ENCODE results near the gene NTM. TPM values are rescaled to one million over a fixed set of nuclear protein-coding genes. Genes with fewer than 3 reads are reported as not detected.

The NTM gene
- polyA plus RNA-seq, 1 donor from 2014 or later, result 39.4 TPM

GRCh38 chr11:131870305-131870704, 499.9 kb downstream of the NTM start:
- no peak overlapping the region for H3K9ac ChIP-seq (ENCODE audit: low read length)
- no peak overlapping the region for H3K27ac ChIP-seq (ENCODE audit: low read length)
- H2AFZ ChIP-seq (ENCODE audit: low read depth, low read length), result no peak overlapping the region
- no peaks in the 10 kb centered on the region for H3K36me3 ChIP-seq (ENCODE audit: insufficient read depth, low read length)
- no peaks in the 10 kb centered on the region for H3F3A ChIP-seq (ENCODE audit: insufficient read depth, low read length, poor library complexity, severe bottlenecking)
- H3K4me2 ChIP-seq (ENCODE audit: low read length), result no peak overlapping the region
- no peaks in the 10 kb centered on the region for H3K9me2 ChIP-seq (ENCODE audit: insufficient read depth, low read length)
- no peaks in the 10 kb centered on the region for H3K9me3 ChIP-seq (ENCODE audit: low read length)
- no peak overlapping the region for H3K4me3 ChIP-seq (ENCODE audit: low read length)
- H4K20me1 ChIP-seq (ENCODE audit: insufficient read depth), result no peaks in the 10 kb centered on the region
- H3K27me3 ChIP-seq (ENCODE audit: insufficient read depth, low read depth, low read length), result no peaks in the 10 kb centered on the region
- H3K79me2 ChIP-seq (replicated peaks; ENCODE audit: insufficient read depth, low read length), result no peaks in the 10 kb centered on the region
- TF ChIP-seq EP300 (conservative IDR thresholded peaks at IDR 0.05; ENCODE audit: poor library complexity, severe bottlenecking) (no peak), MXI1 (conservative IDR thresholded peaks at IDR 0.05; ENCODE audit: poor library complexity, severe bottlenecking) (no peak), SMC3 (conservative IDR thresholded peaks at IDR 0.05; ENCODE audit: poor library complexity) (no peak), POLR2AphosphoS5 (IDR thresholded peaks at IDR 0.05) (no peak), EZH2 (IDR thresholded peaks at IDR 0.05; ENCODE audit: borderline replicate concordance, insufficient read depth, low read length, poor library complexity, severe bottlenecking) (no peak), TAF1 (IDR thresholded peaks at IDR 0.05; ENCODE audit: low read depth) (no peak), RAD21 (conservative IDR thresholded peaks at IDR 0.05) (no peak)
- TF ChIP-seq, protein P1, sequence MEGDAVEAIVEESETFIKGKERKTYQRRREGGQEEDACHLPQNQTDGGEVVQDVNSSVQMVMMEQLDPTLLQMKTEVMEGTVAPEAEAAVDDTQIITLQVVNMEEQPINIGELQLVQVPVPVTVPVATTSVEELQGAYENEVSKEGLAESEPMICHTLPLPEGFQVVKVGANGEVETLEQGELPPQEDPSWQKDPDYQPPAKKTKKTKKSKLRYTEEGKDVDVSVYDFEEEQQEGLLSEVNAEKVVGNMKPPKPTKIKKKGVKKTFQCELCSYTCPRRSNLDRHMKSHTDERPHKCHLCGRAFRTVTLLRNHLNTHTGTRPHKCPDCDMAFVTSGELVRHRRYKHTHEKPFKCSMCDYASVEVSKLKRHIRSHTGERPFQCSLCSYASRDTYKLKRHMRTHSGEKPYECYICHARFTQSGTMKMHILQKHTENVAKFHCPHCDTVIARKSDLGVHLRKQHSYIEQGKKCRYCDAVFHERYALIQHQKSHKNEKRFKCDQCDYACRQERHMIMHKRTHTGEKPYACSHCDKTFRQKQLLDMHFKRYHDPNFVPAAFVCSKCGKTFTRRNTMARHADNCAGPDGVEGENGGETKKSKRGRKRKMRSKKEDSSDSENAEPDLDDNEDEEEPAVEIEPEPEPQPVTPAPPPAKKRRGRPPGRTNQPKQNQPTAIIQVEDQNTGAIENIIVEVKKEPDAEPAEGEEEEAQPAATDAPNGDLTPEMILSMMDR (IDR thresholded peaks at IDR 0.05; ENCODE audit: poor library complexity, severe bottlenecking), result no peak
- TF ChIP-seq, protein P2, sequence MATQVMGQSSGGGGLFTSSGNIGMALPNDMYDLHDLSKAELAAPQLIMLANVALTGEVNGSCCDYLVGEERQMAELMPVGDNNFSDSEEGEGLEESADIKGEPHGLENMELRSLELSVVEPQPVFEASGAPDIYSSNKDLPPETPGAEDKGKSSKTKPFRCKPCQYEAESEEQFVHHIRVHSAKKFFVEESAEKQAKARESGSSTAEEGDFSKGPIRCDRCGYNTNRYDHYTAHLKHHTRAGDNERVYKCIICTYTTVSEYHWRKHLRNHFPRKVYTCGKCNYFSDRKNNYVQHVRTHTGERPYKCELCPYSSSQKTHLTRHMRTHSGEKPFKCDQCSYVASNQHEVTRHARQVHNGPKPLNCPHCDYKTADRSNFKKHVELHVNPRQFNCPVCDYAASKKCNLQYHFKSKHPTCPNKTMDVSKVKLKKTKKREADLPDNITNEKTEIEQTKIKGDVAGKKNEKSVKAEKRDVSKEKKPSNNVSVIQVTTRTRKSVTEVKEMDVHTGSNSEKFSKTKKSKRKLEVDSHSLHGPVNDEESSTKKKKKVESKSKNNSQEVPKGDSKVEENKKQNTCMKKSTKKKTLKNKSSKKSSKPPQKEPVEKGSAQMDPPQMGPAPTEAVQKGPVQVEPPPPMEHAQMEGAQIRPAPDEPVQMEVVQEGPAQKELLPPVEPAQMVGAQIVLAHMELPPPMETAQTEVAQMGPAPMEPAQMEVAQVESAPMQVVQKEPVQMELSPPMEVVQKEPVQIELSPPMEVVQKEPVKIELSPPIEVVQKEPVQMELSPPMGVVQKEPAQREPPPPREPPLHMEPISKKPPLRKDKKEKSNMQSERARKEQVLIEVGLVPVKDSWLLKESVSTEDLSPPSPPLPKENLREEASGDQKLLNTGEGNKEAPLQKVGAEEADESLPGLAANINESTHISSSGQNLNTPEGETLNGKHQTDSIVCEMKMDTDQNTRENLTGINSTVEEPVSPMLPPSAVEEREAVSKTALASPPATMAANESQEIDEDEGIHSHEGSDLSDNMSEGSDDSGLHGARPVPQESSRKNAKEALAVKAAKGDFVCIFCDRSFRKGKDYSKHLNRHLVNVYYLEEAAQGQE (IDR thresholded peaks at IDR 0.05; ENCODE audit: borderline replicate concordance), result no peak

GRCh38 chr11:131871006-131871405, 500.6 kb downstream of the NTM start:
- TF ChIP-seq POLR2AphosphoS5 (IDR thresholded peaks at IDR 0.05), result no peak
- Histone ChIP-seq H3K9ac (ENCODE audit: low read length) (no peak overlapping the region), H4K20me1 (ENCODE audit: insufficient read depth) (no peaks in the 10 kb centered on the region), H3K4me2 (ENCODE audit: low read length) (no peak overlapping the region), H3K36me3 (ENCODE audit: insufficient read depth, low read length) (no peaks in the 10 kb centered on the region), H3K4me3 (ENCODE audit: low read length) (no peak overlapping the region), H3K79me2 (replicated peaks; ENCODE audit: insufficient read depth, low read length) (no peaks in the 10 kb centered on the region), H3K9me3 (ENCODE audit: low read length) (no peaks in the 10 kb centered on the region), H3K27ac (ENCODE audit: low read length) (no peak overlapping the region), H3K27me3 (ENCODE audit: insufficient read depth, low read depth, low read length) (no peaks in the 10 kb centered on the region), H3F3A (ENCODE audit: insufficient read depth, low read length, poor library complexity, severe bottlenecking) (no peaks in the 10 kb centered on the region), H3K9me2 (ENCODE audit: insufficient read depth, low read length) (no peaks in the 10 kb centered on the region), H2AFZ (ENCODE audit: low read depth, low read length) (no peak overlapping the region)

- Histone ChIP-seq H3K9ac (ENCODE audit: low read length) (no peak overlapping the region), H3K27ac (ENCODE audit: low read length) (no peak overlapping the region), H3F3A (ENCODE audit: insufficient read depth, low read length, poor library complexity, severe bottlenecking) (no peaks in the 10 kb centered on the region), H4K20me1 (ENCODE audit: insufficient read depth) (no peaks in the 10 kb centered on the region), H2AFZ (ENCODE audit: low read depth, low read length) (no peak overlapping the region), H3K4me2 (ENCODE audit: low read length) (no peak overlapping the region), H3K4me3 (ENCODE audit: low read length) (no peak overlapping the region), H3K9me2 (ENCODE audit: insufficient read depth, low read length) (no peaks in the 10 kb centered on the region), H3K79me2 (replicated peaks; ENCODE audit: insufficient read depth, low read length) (no peaks in the 10 kb centered on the region), H3K36me3 (ENCODE audit: insufficient read depth, low read length) (no peaks in the 10 kb centered on the region), H3K9me3 (ENCODE audit: low read length) (no peaks in the 10 kb centered on the region), H3K27me3 (ENCODE audit: insufficient read depth, low read depth, low read length) (no peaks in the 10 kb centered on the region)
- no peak for TF ChIP-seq EP300 (conservative IDR thresholded peaks at IDR 0.05; ENCODE audit: poor library complexity, severe bottlenecking)
- no peak for TF ChIP-seq SMC3 (conservative IDR thresholded peaks at IDR 0.05; ENCODE audit: poor library complexity)
- TF ChIP-seq, protein P1 (IDR thresholded peaks at IDR 0.05; ENCODE audit: poor library complexity, severe bottlenecking), result no peak
- no peak for TF ChIP-seq MXI1 (conservative IDR thresholded peaks at IDR 0.05; ENCODE audit: poor library complexity, severe bottlenecking)
- TF ChIP-seq, protein P2 (IDR thresholded peaks at IDR 0.05; ENCODE audit: borderline replicate concordance), result no peak
- TF ChIP-seq POLR2AphosphoS5 (IDR thresholded peaks at IDR 0.05), result no peak
- TF ChIP-seq RAD21 (conservative IDR thresholded peaks at IDR 0.05), result no peak
- no peak for TF ChIP-seq TAF1 (IDR thresholded peaks at IDR 0.05; ENCODE audit: low read depth)
- no peak for TF ChIP-seq EZH2 (IDR thresholded peaks at IDR 0.05; ENCODE audit: borderline replicate concordance, insufficient read depth, low read length, poor library complexity, severe bottlenecking)
Measured at GRCh38 chr11:131874070-131874469, 503.7 kb downstream of the NTM start.

Data from neural cell (in vitro differentiated cells).